Measurements from ENCODE around the gene PTTG1IP. TPM values are rescaled to one million over a fixed set of nuclear protein-coding genes. Genes with fewer than 3 reads are reported as not detected.

Gene PTTG1IP
- total and polyA plus RNA-seq, 2 donors (not counting 1 experiment from before 2014, with no cell fraction given), result 30.7 to 58.6 TPM

DNA sequence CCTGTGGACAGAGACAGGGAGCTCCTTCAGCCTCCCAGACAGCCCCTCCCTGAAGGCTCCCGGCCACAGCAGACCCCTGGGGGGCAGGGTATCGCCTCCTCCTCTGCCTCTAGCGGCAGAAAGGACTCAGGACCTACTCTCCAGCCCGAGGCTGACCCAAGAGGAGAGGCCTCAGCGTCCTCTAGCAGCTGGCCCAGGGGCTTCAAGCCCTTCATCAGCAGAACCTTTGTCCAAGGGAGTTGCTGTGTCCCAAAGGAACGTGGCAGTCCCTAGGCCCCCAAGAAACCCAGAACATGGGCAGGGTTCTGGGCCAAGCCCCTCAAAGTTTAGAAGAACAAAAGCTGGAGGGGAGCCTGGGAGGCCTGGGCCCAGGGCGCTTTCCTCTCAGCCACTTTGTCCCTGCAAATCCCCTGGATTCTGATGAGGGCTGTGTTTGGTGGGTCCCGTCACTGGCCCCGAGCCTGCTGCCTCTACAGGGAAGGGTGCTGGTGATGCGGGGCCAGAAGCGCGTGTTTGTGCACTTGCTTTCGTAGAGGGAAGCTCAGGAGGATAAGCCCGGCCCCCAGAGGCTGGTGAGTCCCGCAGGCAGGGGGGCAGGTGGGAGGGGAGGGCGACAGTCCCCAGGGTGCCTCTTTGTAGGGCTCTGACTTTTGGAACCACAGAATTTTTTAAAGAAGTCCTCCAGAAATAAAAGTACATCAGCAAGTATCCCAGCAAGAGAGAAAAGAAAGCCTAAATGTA, 33.9 kb upstream of the PTTG1IP start:
- H3K36me3 ChIP-seq (replicated peaks in 1 of 2; ENCODE audit: control extremely low read depth in 1 of 2, control insufficient read depth in 1 of 2, extremely low read depth in 1 of 2, insufficient read depth in 2 of 2, low read length in 1 of 2), result peaks cover 5 to 62% of the 10 kb centered on the region in 2 experiments
- peak overlapping the region; percentile 68 for H3K4me2 ChIP-seq (replicated peaks; ENCODE audit: low read depth, low read length, poor library complexity, severe bottlenecking)
- POLR2A ChIA-PET, result interaction anchor here (0.6 to 1.8 kb wide), 3 partner anchors 9 to 20 kb away, joined by 3 to 5 read pairs (median 3); no protein-coding TSS in a partner anchor
- no peak overlapping the region for H2AFZ ChIP-seq (ENCODE audit: insufficient read depth, low read depth, low read length, poor library complexity, severe bottlenecking)
- peaks cover 62% of the 10 kb centered on the region for H4K20me1 ChIP-seq (ENCODE audit: control insufficient read depth, insufficient read depth, low read length, poor library complexity, severe bottlenecking)
- Mint-ChIP-seq H3K9me3 (ENCODE audit: insufficient read depth) (no peaks in the 10 kb centered on the region), H3K4me3 (peak overlapping the region; percentile 65), H3K4me1 (peaks cover 62% of the 10 kb centered on the region), H3K27me3 (no peaks in the 10 kb centered on the region), H3K27ac (peak overlapping the region; percentile 80)
- peak overlapping the region; percentile 11 to 72 for H3K27ac ChIP-seq (ENCODE audit: low read length in 2 of 2)
- CTCF ChIA-PET, result interaction anchor here (0.7 to 2.3 kb wide), 11 partner anchors 12 to 114 kb away, joined by 3 to 11 read pairs (median 4); partner anchors contain the start of gene ITGB2
- H3K4me1 ChIP-seq (ENCODE audit: control insufficient read depth in 2 of 2, insufficient read depth in 2 of 2, low read length in 2 of 2), result peaks cover 43 to 58% of the 10 kb centered on the region in 2 donors
- no peaks in the 10 kb centered on the region for H3K27me3 ChIP-seq (replicated peaks in 1 of 4; ENCODE audit: control extremely low read depth in 1 of 4, control insufficient read depth in 3 of 4, insufficient read depth in 4 of 4, low read length in 3 of 4)
- H3K79me2 ChIP-seq (ENCODE audit: control insufficient read depth, insufficient read depth, low read length), result peaks cover 80% of the 10 kb centered on the region
- H3K9me3 ChIP-seq (ENCODE audit: control extremely low read depth in 1 of 3, control insufficient read depth in 2 of 3, insufficient read depth in 1 of 3, low read length in 2 of 3), result no peaks in the 10 kb centered on the region
- ATAC-seq (ENCODE audit: low read depth) (peak; percentile 61), DNase-seq (peak; percentile 50)
- WGBS (ENCODE audit: insufficient coverage), result 77% methylated on average over 8 of the region's 16 CpGs
- H3K9ac ChIP-seq (ENCODE audit: low read length), result no peak overlapping the region
- intact Hi-C loops (cut with micrococcal nuclease), result no loop called here
- peak overlapping the region in 3 of 5 experiments; percentile 8 to 50 (median 28) for H3K4me3 ChIP-seq (ENCODE audit: control extremely low read depth in 1 of 5, extremely low read depth in 1 of 5, insufficient read depth in 1 of 5, low read depth in 2 of 5, low read length in 4 of 5)
- TF ChIP-seq EZH2 (IDR thresholded peaks at IDR 0.05; ENCODE audit: borderline replicate concordance, insufficient read depth, low read depth, low read length, poor library complexity, severe bottlenecking), result no peak
- TF ChIP-seq, protein P1, sequence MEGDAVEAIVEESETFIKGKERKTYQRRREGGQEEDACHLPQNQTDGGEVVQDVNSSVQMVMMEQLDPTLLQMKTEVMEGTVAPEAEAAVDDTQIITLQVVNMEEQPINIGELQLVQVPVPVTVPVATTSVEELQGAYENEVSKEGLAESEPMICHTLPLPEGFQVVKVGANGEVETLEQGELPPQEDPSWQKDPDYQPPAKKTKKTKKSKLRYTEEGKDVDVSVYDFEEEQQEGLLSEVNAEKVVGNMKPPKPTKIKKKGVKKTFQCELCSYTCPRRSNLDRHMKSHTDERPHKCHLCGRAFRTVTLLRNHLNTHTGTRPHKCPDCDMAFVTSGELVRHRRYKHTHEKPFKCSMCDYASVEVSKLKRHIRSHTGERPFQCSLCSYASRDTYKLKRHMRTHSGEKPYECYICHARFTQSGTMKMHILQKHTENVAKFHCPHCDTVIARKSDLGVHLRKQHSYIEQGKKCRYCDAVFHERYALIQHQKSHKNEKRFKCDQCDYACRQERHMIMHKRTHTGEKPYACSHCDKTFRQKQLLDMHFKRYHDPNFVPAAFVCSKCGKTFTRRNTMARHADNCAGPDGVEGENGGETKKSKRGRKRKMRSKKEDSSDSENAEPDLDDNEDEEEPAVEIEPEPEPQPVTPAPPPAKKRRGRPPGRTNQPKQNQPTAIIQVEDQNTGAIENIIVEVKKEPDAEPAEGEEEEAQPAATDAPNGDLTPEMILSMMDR (IDR thresholded peaks at IDR 0.05), result no peak

- Mint-ChIP-seq H3K4me1 (peaks cover 46% of the 10 kb centered on the region), H3K27me3 (no peaks in the 10 kb centered on the region), H3K9me3 (ENCODE audit: insufficient read depth) (no peaks in the 10 kb centered on the region), H3K27ac (peak overlapping the region; percentile 59), H3K4me3 (no peak overlapping the region)
- Histone ChIP-seq H4K20me1 (ENCODE audit: control insufficient read depth, insufficient read depth, low read length, poor library complexity, severe bottlenecking) (peaks cover 75% of the 10 kb centered on the region), H3K4me3 (ENCODE audit: control extremely low read depth in 1 of 5, extremely low read depth in 1 of 5, insufficient read depth in 1 of 5, low read depth in 2 of 5, low read length in 4 of 5) (no peak overlapping the region), H3K9me3 (ENCODE audit: control extremely low read depth in 1 of 3, control insufficient read depth in 2 of 3, insufficient read depth in 1 of 3, low read length in 2 of 3) (no peaks in the 10 kb centered on the region), H3K27me3 (replicated peaks in 1 of 4; ENCODE audit: control extremely low read depth in 1 of 4, control insufficient read depth in 3 of 4, insufficient read depth in 4 of 4, low read length in 3 of 4) (no peaks in the 10 kb centered on the region), H3K4me2 (replicated peaks; ENCODE audit: low read depth, low read length, poor library complexity, severe bottlenecking) (no peak overlapping the region), H3K4me1 (ENCODE audit: control insufficient read depth in 2 of 2, insufficient read depth in 2 of 2, low read length in 2 of 2) (peaks cover 26 to 41% of the 10 kb centered on the region in 2 donors), H2AFZ (ENCODE audit: insufficient read depth, low read depth, low read length, poor library complexity, severe bottlenecking) (no peak overlapping the region), H3K79me2 (ENCODE audit: control insufficient read depth, insufficient read depth, low read length) (peaks cover 63% of the 10 kb centered on the region), H3K9ac (ENCODE audit: low read length) (no peak overlapping the region), H3K36me3 (replicated peaks in 1 of 2; ENCODE audit: control extremely low read depth in 1 of 2, control insufficient read depth in 1 of 2, extremely low read depth in 1 of 2, insufficient read depth in 2 of 2, low read length in 1 of 2) (peaks cover 11 to 78% of the 10 kb centered on the region in 2 experiments), H3K27ac (ENCODE audit: low read length in 2 of 2) (no peak overlapping the region)
- no peak for DNase-seq
- no peak for TF ChIP-seq EZH2 (IDR thresholded peaks at IDR 0.05; ENCODE audit: borderline replicate concordance, insufficient read depth, low read depth, low read length, poor library complexity, severe bottlenecking)
- TF ChIP-seq, protein P1 (IDR thresholded peaks at IDR 0.05), result no peak
- no peak for ATAC-seq (ENCODE audit: low read depth)
- intact Hi-C loops (cut with micrococcal nuclease), result no loop called here
- 93% methylated on average over 7 of the region's 7 CpGs for WGBS (ENCODE audit: insufficient coverage)
- ChIA-PET POLR2A (interaction anchor here (0.6 kb wide), 1 partner anchor 1580 kb away, joined by 3 read pairs; no protein-coding TSS in a partner anchor), CTCF (no interaction called here)
These were observed 32.2 kb upstream of the PTTG1IP start for GRCh38 chr21:44905728-44906090.
